Fibroblast of lung (primary cell): ENCODE results near the gene TENM4. TPM values are rescaled to one million over a fixed set of nuclear protein-coding genes. Genes with fewer than 3 reads are reported as not detected.
A peak's percentile ranks its signal among the peaks of the same experiment; 100 is the strongest.

ENCODE experiments used
- DNase-seq, 2 donors: peaks; one replicate each; pipeline versions ENCODE4 v3.0.0 to v3.0.0-alpha.2; 2010; ENCODE audit warnings: low read depth in 2 of 2
- H2AFZ ChIP-seq: 2 replicates; pipeline ENCODE4 v1.5.1; 2012; ENCODE audit warnings: low read length, control low read depth, inconsistent platforms
- H3K27ac ChIP-seq: 2 replicates; pipeline ENCODE4 v1.5.1; 2011; ENCODE audit warnings: low read length, control low read depth; ENCODE audit not compliant: insufficient read depth
- H3K27me3 ChIP-seq: 2 replicates; pipeline ENCODE4 v1.5.1; 2011; ENCODE audit warnings: mild to moderate bottlenecking, low read length; ENCODE audit not compliant: control insufficient read depth, insufficient read depth
- H3K36me3 ChIP-seq: 2 replicates; pipeline ENCODE4 v1.5.1; 2011; ENCODE audit warnings: low read length; ENCODE audit not compliant: control insufficient read depth, insufficient read depth
- H3K4me1 ChIP-seq: 2 replicates; pipeline ENCODE4 v1.5.1; 2011; ENCODE audit warnings: low read length; ENCODE audit not compliant: control insufficient read depth, insufficient read depth; ENCODE audit errors: extremely low read depth
- H3K4me2 ChIP-seq: 2 replicates; pipeline ENCODE4 v1.5.1; 2011; ENCODE audit warnings: low read length, control low read depth; ENCODE audit not compliant: insufficient read depth; ENCODE audit errors: extremely low read depth
- H3K4me3 ChIP-seq, 4 experiments: fragments of 200-600 bp in 1 of 4; sonication (generic) in 1 of 4; replicated peaks in 1 of 4; 2 replicates each; pipeline ENCODE4 v1.5.1; 2011 to 2016; ENCODE audit warnings: low read length in 4 of 4, low read depth in 3 of 4, mild to moderate bottlenecking in 3 of 4, control low read depth in 2 of 4, inconsistent platforms in 1 of 4, mixed read lengths in 1 of 4; ENCODE audit not compliant: insufficient read depth in 1 of 4; ENCODE audit errors: control extremely low read depth in 1 of 4
- H3K79me2 ChIP-seq: 2 replicates; pipeline ENCODE4 v1.5.1; 2012; ENCODE audit warnings: mild to moderate bottlenecking, low read length, inconsistent platforms; ENCODE audit not compliant: control insufficient read depth, insufficient read depth
- H3K9ac ChIP-seq: 2 replicates; pipeline ENCODE4 v1.5.1; 2011; ENCODE audit warnings: mild to moderate bottlenecking, low read length, control low read depth; ENCODE audit not compliant: insufficient read depth
- H3K9me3 ChIP-seq: 2 replicates; pipeline ENCODE4 v1.5.1; 2012; ENCODE audit warnings: low read depth, low read length; ENCODE audit not compliant: control insufficient read depth, insufficient read depth
- H4K20me1 ChIP-seq: 2 replicates; pipeline ENCODE4 v1.5.1; 2011; ENCODE audit warnings: low read length; ENCODE audit not compliant: control insufficient read depth, insufficient read depth; ENCODE audit errors: extremely low read depth
- EZH2 ChIP-seq: IDR thresholded peaks from 2 replicates; pipeline ENCODE4 v1.5.1; 2012; ENCODE audit warnings: low read length, control low read depth, mild to moderate bottlenecking; ENCODE audit errors: missing control alignments
- polyA plus RNA-seq, 2 donors: library from polyadenylated mRNA; depleted of rRNA in 1 of 2; stranded (reverse) in 1 of 2; unstranded in 1 of 2; fragments of >200 nt; gene quantifications; 2 replicates each; pipeline ENCODE4 v1.2.1, GENCODE V29; 2011 to 2012; ENCODE audit warnings: missing spikeins in 1 of 2
- total RNA-seq: library from RNA; depleted of rRNA; stranded (reverse); fragments of >200 nt; gene quantifications from 2 replicates; pipeline ENCODE4 v1.2.1, GENCODE V29; 2014
- TF ChIP-seq, protein P1 (sequence below), 2 donors: IDR thresholded peaks in 1 of 2; conservative IDR thresholded peaks in 1 of 2; 1 replicate in 1 of 2; 2 replicates in 1 of 2; pipeline ENCODE4 v1.5.1; 2011 to 2012; ENCODE audit warnings: low read length in 2 of 2, control low read depth in 1 of 2, inconsistent platforms in 1 of 2, low read depth in 1 of 2, mild to moderate bottlenecking in 1 of 2

Gene TENM4
- total and polyA plus RNA-seq, 2 donors (not counting 1 experiment from before 2014, with no cell fraction given) = 4.6 to 48.4 TPM

DNA sequence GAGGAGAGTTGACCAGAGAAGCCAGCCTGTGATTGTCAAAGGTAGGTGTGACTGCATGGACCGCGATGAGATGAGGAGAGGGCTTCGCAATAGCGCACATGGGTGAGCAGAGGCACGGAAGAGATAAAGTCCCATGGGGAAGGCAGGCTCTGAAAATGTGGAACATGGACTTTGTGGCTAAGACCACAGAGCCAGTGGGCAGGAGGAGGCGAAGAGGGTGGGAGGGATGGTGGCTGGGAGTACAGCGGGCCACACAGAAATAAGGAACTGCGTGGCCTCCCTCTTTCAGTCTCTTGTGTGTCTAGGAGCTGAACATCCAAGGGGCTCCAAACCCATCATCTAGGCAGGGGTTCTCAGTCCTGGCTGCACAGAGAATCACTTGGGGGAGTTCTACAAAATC, 98.6 kb downstream of the TENM4 start:
- no peak for TF ChIP-seq EZH2
- TF ChIP-seq, protein P1, sequence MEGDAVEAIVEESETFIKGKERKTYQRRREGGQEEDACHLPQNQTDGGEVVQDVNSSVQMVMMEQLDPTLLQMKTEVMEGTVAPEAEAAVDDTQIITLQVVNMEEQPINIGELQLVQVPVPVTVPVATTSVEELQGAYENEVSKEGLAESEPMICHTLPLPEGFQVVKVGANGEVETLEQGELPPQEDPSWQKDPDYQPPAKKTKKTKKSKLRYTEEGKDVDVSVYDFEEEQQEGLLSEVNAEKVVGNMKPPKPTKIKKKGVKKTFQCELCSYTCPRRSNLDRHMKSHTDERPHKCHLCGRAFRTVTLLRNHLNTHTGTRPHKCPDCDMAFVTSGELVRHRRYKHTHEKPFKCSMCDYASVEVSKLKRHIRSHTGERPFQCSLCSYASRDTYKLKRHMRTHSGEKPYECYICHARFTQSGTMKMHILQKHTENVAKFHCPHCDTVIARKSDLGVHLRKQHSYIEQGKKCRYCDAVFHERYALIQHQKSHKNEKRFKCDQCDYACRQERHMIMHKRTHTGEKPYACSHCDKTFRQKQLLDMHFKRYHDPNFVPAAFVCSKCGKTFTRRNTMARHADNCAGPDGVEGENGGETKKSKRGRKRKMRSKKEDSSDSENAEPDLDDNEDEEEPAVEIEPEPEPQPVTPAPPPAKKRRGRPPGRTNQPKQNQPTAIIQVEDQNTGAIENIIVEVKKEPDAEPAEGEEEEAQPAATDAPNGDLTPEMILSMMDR (conservative IDR thresholded peaks at IDR 0.05 in 1 of 2, IDR thresholded peaks at IDR 0.05 in 1 of 2; ENCODE audit: low read depth in 1 of 2, low read length in 2 of 2) = no peak
- H3K36me3 ChIP-seq = no peaks in the 10 kb centered on the region
- no peaks in the 10 kb centered on the region for H3K4me1 ChIP-seq
- no peaks in the 10 kb centered on the region for H4K20me1 ChIP-seq
- no peak overlapping the region for H3K27ac ChIP-seq
- DNase-seq = no peak
- H3K27me3 ChIP-seq = no peaks in the 10 kb centered on the region
- no peak overlapping the region for H3K4me2 ChIP-seq
- H3K4me3 ChIP-seq = no peak overlapping the region
- no peak overlapping the region for H3K9ac ChIP-seq
- no peak overlapping the region for H2AFZ ChIP-seq
- H3K9me3 ChIP-seq = no peaks in the 10 kb centered on the region
- no peaks in the 10 kb centered on the region for H3K79me2 ChIP-seq

DNA sequence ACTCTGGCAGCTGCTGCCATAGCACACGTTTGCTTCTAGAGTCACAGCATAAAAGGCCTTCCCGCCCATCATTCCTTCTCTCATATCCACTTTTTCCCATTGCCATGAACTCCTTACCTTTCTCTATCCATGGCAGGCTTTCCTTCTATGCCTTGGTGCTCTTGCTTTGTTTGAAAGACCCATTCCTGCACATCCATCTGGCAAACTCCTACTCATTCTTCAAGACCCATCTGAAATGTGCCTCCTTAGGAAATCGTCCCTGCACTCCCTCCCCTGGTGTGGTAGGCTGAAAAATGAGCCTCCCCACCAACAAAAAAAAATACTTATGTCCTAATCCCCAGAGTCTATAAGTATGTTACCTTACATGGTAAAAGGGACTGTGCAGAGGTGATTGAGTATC, 100.3 kb downstream of the TENM4 start:
- Histone ChIP-seq H3K9me3 (no peaks in the 10 kb centered on the region), H3K4me2 (no peak overlapping the region), H3K27ac (no peak overlapping the region), H3K36me3 (no peaks in the 10 kb centered on the region), H3K9ac (no peak overlapping the region), H3K4me3 (no peak overlapping the region), H3K79me2 (no peaks in the 10 kb centered on the region), H3K4me1 (no peaks in the 10 kb centered on the region), H4K20me1 (no peaks in the 10 kb centered on the region), H3K27me3 (no peaks in the 10 kb centered on the region), H2AFZ (no peak overlapping the region)
- no peak for DNase-seq
- TF ChIP-seq EZH2 = no peak
- TF ChIP-seq, protein P1 (conservative IDR thresholded peaks at IDR 0.05 in 1 of 2, IDR thresholded peaks at IDR 0.05 in 1 of 2; ENCODE audit: low read depth in 1 of 2, low read length in 2 of 2) = no peak

DNA sequence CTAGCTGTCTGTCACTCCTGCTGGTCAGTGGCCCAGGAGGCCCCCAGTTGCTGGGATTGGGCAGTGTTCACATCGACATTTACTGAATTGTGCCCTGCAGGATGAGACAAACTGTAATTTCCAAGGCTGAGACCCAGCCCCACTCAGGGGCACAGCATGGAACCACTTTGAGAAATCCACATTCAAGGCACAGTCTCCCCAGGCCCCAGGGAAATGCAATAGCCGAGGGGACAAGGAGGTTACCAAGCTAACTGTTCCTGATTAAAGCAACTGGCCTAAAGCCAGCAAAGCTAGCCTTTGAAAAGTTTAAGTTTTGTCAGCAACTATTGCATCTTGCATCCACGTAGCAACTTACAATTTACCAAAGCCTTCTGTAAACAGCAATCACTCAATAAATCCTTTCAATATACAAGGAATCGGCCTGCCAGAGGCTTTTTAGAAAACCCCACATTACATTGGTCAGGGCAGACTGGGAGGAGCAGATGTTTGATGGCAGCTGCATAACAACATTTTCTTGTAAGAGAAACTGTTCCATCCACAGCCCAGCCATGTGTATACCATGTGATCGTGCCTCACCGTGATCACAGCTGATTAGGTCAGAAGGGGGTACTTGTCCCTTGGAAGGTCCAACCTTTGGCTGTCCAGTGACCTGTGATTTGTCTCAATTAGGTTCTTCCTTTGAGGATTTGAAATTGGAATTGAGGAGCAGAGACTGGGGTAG, 103.9 kb downstream of the TENM4 start:
- Histone ChIP-seq H3K27ac (no peak overlapping the region), H3K27me3 (no peaks in the 10 kb centered on the region), H4K20me1 (no peaks in the 10 kb centered on the region), H3K9me3 (no peaks in the 10 kb centered on the region), H3K36me3 (no peaks in the 10 kb centered on the region), H2AFZ (no peak overlapping the region), H3K4me1 (no peaks in the 10 kb centered on the region), H3K4me2 (no peak overlapping the region), H3K4me3 (no peak overlapping the region), H3K9ac (no peak overlapping the region), H3K79me2 (no peaks in the 10 kb centered on the region)
- peak in 1 of 2 donors; percentile 33 for DNase-seq
- TF ChIP-seq, protein P1 (conservative IDR thresholded peaks at IDR 0.05 in 1 of 2, IDR thresholded peaks at IDR 0.05 in 1 of 2; ENCODE audit: low read depth in 1 of 2, low read length in 2 of 2) = no peak
- TF ChIP-seq EZH2 = no peak
